NB4 (cell line): ENCODE data around the gene NFATC1.

ENCODE experiments used
- MYC ChIP-seq: IDR thresholded peaks from 2 replicates; pipeline ENCODE4 v1.6.1; 2011; ENCODE audit warnings: low read depth, low read length
- POLR2A ChIP-seq: IDR thresholded peaks from 2 replicates; pipeline ENCODE4 v1.6.1; 2011; ENCODE audit warnings: mild to moderate bottlenecking; ENCODE audit not compliant: insufficient read length; ENCODE audit errors: extremely low read depth

GRCh38 chr18:79513381-79514081, 117.8 kb downstream of the NFATC1 start:
- no peak for TF ChIP-seq POLR2A
- TF ChIP-seq MYC, result no peak
